ENCODE data around the gene PROCR.

DNA sequence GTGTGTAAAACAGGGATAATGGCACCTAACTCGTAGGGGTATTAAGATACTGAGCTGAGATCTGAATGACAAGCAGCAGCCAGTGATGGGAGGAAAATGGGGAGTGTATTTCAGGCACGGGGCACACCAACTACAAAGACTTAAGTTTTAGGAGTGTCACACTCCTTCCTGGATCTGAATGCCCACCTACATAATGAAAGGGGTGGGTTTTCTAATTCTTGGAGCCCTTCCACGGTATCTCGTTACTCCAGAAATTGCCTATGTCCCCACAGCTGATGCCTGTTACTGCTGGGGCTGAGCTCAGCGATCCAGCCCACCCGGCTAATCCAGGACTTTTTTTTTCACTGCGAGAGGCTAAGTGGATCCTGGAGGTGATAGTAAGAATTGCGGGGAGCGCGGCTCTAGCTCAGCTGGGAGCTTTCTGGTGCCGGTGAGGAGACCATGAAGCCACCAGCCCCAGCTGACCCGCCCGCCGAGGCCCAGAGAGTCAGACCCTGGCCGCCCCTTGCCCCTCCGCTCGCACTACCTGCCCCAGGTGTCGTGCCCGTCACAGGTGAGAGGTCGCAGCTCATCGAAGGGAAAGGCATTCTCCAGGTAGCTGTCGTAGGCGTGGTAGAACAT is 25.5 kb upstream of the PROCR start:
- TF ChIP-seq, protein P1, sequence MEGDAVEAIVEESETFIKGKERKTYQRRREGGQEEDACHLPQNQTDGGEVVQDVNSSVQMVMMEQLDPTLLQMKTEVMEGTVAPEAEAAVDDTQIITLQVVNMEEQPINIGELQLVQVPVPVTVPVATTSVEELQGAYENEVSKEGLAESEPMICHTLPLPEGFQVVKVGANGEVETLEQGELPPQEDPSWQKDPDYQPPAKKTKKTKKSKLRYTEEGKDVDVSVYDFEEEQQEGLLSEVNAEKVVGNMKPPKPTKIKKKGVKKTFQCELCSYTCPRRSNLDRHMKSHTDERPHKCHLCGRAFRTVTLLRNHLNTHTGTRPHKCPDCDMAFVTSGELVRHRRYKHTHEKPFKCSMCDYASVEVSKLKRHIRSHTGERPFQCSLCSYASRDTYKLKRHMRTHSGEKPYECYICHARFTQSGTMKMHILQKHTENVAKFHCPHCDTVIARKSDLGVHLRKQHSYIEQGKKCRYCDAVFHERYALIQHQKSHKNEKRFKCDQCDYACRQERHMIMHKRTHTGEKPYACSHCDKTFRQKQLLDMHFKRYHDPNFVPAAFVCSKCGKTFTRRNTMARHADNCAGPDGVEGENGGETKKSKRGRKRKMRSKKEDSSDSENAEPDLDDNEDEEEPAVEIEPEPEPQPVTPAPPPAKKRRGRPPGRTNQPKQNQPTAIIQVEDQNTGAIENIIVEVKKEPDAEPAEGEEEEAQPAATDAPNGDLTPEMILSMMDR (IDR thresholded peaks at IDR 0.05; ENCODE audit: low read depth, low read length, poor library complexity, severe bottlenecking): no peak
- no peak for TF ChIP-seq EZH2phosphoT487 (IDR thresholded peaks at IDR 0.05; ENCODE audit: borderline replicate concordance, low read length)
